Cardiac fibroblast (primary cell): Measurements from ENCODE around the gene MAJIN.

Experiments
- DNase-seq, 2 donors: peaks; one replicate each; pipeline versions ENCODE4 v3.0.0 to v3.0.0-alpha.2; 2010; ENCODE audit warnings: low read depth in 2 of 2
- H3K4me3 ChIP-seq, 2 donors: replicated peaks in 1 of 2; 1 replicate in 1 of 2; 2 replicates in 1 of 2; pipeline ENCODE4 v1.5.1; 2011; ENCODE audit warnings: low read depth in 2 of 2, low read length in 2 of 2, mild to moderate bottlenecking in 2 of 2, moderate library complexity in 1 of 2
- TF ChIP-seq, protein P1 (sequence below): IDR thresholded peaks from one replicate; pipeline ENCODE4 v1.5.1; 2011; ENCODE audit warnings: low read depth, mild to moderate bottlenecking, low read length, inconsistent platforms

The MAJIN gene

DNA sequence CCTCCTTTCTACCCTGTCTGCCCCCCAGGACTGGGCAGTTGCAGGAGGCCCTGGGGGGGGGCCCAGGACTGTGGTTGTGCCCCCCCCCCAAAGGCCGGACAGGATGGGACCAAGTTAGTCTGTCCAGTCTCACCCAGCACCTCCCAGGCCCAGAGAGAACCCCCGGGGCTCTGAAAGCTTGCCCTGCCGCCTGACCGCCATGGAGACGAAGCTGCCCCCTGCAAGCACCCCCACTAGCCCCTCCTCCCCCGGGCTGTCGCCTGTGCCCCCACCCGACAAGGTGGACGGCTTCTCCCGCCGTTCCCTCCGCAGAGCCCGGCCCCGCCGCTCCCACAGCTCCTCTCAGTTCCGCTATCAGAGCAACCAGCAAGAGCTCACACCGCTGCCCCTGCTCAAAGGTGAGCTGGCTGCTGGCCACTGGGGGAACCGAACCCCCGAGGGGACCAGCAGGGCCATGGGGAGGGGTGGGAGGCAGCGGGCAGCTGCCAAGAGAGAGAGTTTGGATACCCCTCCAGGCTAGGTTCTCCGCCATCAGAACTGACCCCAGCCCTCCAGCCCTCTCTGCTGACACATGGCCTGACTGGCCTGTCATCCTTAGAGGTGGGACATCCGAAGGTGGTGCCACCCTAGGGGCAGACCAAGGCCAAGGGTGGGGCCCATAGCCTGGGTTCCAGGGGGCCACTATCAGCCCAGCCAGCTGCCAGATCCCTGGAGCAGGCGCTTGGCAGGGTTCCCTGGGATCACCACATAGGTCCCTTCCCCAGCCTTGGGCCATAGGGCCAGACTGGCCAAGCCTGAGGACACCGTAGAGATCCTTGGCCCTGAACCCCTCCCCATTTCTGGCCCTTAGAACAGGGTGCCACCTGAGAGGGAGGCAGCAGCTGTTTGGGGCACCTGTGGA is 46.1 kb downstream of the MAJIN start:
- peak overlapping the region; percentile 89 to 93 for H3K4me3 ChIP-seq
- TF ChIP-seq, protein P1, sequence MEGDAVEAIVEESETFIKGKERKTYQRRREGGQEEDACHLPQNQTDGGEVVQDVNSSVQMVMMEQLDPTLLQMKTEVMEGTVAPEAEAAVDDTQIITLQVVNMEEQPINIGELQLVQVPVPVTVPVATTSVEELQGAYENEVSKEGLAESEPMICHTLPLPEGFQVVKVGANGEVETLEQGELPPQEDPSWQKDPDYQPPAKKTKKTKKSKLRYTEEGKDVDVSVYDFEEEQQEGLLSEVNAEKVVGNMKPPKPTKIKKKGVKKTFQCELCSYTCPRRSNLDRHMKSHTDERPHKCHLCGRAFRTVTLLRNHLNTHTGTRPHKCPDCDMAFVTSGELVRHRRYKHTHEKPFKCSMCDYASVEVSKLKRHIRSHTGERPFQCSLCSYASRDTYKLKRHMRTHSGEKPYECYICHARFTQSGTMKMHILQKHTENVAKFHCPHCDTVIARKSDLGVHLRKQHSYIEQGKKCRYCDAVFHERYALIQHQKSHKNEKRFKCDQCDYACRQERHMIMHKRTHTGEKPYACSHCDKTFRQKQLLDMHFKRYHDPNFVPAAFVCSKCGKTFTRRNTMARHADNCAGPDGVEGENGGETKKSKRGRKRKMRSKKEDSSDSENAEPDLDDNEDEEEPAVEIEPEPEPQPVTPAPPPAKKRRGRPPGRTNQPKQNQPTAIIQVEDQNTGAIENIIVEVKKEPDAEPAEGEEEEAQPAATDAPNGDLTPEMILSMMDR = no peak
- no peak for DNase-seq

DNA sequence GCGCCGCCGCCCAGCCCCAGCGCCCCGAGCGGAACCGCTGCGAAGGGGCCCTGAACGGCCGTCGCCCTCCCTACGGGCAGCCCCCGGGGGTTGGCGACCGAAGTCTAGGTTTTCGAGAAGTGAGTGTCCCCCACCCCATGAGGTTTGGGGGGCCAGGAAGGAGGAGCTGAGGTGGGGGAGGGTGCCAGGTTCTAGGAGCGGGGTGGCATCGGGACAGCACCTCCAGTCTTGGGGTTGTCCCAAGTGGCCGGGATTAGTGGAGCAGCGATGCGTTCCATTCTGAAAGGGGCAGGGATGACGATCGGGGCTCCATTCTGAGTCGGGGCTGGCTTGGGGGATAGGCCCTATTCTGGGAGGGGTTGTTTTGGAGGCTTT is 47.0 kb downstream of the MAJIN start:
- peak overlapping the region; percentile 89 to 93 for H3K4me3 ChIP-seq
- TF ChIP-seq, protein P1 = no peak
- peak; percentile 13 for DNase-seq

DNA sequence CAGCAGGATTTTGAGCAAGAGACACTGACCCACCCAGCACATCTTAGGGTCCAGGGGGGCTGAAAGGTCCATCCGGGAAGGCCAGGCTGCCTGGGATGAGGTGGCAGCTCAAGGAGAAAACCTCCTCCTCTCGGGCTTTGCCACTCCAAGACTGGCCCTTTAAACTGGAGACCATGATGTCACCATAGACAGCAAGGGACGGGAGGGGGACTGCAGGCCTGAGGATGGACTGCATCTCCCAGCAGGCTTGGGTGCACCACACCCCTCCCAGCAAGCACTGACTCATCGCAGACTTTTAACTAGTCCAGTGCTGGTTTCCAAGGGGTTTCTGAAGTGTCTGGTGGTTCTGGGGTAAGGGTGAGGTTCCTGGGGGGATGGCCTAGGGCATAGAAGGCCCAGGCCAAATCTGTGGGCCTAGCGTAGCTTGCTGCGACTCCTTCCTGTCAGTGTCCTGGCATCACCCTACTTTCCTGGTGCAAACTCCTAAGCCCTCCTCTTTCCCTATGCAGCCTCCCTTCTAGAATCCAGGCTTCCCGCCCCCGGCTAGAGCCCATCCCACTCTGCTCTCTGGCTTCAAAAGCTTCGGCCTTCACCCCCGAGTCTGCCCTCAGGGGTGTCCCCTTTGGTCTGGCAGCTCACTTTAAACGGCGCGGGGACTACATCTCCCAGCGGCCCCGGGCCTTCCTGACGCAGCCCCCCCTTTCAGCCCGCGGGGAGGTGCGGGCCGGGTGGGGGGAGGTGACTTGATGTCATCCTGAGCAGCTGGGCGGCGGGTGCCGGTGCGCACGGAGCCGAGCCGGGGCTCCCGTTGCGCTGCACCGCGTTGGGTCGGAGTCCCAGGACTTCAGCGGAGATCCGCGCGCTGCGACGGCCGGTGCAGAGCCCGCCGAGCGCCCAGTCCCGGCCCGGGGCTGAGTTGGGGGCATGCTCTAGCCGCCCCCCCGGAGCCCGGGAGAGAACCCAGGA is 47.7 kb downstream of the MAJIN start, which contains the start of gene PPP2R5B:
TSS of gene PPP2R5B (plus strand) at position 746 of the 966 bp plus-strand sequence. CDS start 1,046 bp downstream, outside the sequence.
- DNase-seq = peak; percentile 95 to 96
- TF ChIP-seq, protein P1 = no peak
- H3K4me3 ChIP-seq = peak within 1 kb of the TSS; percentile 89 to 93

DNA sequence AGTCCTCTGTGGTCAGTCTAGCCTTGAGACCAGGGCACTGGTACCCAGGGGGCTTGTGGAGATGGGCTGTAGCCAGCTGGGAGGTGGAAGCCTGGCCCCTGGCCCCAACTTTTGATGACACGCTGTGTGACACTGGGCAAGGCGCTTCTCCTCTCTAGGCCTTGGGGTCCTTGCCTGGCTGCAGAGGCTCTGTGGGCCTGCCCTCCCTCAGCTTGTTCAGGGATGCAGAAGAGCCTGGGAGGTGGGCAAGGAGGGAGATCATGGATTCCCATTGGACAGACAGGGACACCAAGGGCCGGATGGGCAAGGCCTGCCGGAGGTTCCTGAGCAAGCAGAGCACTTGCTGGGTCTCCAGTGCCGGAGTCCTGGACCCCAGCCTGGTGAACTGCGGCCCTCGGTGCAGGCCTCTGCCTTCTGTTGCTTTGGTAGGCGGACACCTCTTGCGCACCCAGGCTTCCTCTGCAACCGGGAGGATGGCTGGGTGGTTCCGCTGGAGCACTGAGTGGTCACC is 48.7 kb downstream of the MAJIN start:
- no peak for DNase-seq
- no peak overlapping the region for H3K4me3 ChIP-seq
- TF ChIP-seq, protein P1 = no peak

DNA sequence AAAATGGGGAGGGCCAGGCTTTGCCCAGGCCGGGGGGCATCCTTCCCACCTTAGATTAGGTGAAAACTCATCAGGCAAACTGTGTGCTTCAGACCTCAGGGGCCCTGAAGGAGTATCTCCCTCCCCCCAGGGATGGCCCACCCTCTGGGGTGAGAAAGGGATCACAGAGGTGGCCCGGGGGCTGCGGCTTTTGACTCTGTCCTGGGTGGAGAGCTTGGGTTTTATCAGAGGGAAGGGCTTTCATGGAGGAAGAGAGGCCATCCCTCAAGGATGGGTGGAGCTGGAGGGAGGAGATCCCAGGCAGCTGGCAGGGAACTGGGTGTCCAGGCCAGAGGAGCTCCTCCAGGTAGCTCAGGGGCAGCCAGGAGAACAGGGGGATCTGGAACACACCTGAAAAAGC is 50.5 kb downstream of the MAJIN start:
- TF ChIP-seq, protein P1 = no peak
- no peak overlapping the region for H3K4me3 ChIP-seq
- no peak for DNase-seq

DNA sequence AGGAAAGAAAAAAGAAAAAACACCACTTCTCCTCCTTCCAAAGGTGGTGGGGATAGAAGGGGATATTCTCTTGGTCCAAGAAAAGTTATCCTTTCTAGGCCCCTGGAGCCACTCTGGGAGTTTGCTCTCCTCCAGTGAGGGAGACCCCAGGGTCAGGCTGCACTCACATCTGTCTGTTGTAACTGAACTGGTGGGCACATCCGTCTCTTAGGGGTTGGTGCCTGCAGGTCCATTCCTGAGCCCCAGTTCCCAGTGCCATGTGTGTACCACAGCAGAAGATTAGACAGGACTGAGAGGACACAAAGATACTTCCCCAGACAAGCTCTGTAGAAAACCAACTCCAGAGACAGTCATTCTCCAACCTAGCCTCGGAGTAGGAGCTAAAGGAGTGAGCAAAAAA is 51.8 kb downstream of the MAJIN start:
- TF ChIP-seq, protein P1 = no peak
- no peak overlapping the region for H3K4me3 ChIP-seq
- DNase-seq = no peak
